ENCODE results near the gene XXYLT1.
A peak's percentile ranks its signal among the peaks of the same experiment; 100 is the strongest.
"Not testable (repeated sequence)": the region's sequence is repeated elsewhere in the genome, so short reads cannot be mapped to it uniquely, and the experiment has no call there.

The XXYLT1 gene

GRCh38 chr3:195037586-195037985, 233.4 kb downstream of the XXYLT1 start:
- POLR2A ChIA-PET: not testable (repeated sequence)

GRCh38 chr3:195036974-195037373, 234.0 kb downstream of the XXYLT1 start:
- DNase-seq: no peak
- 87% methylated on average over 4 of the region's 5 CpGs for WGBS (ENCODE audit: insufficient coverage)
- no peaks in the 10 kb centered on the region for H3K36me3 ChIP-seq (ENCODE audit: control insufficient read depth in 4 of 4, insufficient read depth in 4 of 4, low read length in 3 of 4)
- H3K4me3 ChIP-seq (ENCODE audit: control insufficient read depth in 1 of 7, extremely low read depth in 1 of 7, insufficient read depth in 4 of 7, low read depth in 2 of 7, low read length in 6 of 7): no peak overlapping the region
- ChIA-PET CTCF (no interaction called here), POLR2A (no interaction called here)
- no peak overlapping the region for H3K27ac ChIP-seq (ENCODE audit: insufficient read depth in 1 of 2, low read depth in 1 of 2, low read length in 2 of 2, poor library complexity in 1 of 2, severe bottlenecking in 2 of 2)
- no peaks in the 10 kb centered on the region for H3K27me3 ChIP-seq (replicated peaks in 2 of 5; ENCODE audit: control insufficient read depth in 4 of 5, insufficient read depth in 5 of 5, low read length in 4 of 5)
- peaks cover 0 to 3% (median 0%) of the 10 kb centered on the region in 4 experiments for H3K4me1 ChIP-seq (ENCODE audit: control extremely low read depth in 1 of 4, control insufficient read depth in 4 of 4, insufficient read depth in 4 of 4, low read length in 3 of 4)
- H3K9me3 ChIP-seq (ENCODE audit: control extremely low read depth in 1 of 5, control insufficient read depth in 4 of 5, insufficient read depth in 2 of 5, low read depth in 1 of 5, low read length in 4 of 5): no peaks in the 10 kb centered on the region

More at GRCh38 chr3:195037586-195037985, 233.4 kb downstream of the XXYLT1 start:
- H3K4me3 ChIP-seq (ENCODE audit: control insufficient read depth in 1 of 7, extremely low read depth in 1 of 7, insufficient read depth in 4 of 7, low read depth in 2 of 7, low read length in 6 of 7); H3K27me3 ChIP-seq (replicated peaks in 2 of 5; ENCODE audit: control insufficient read depth in 4 of 5, insufficient read depth in 5 of 5, low read length in 4 of 5); CTCF ChIA-PET; H3K9me3 ChIP-seq (ENCODE audit: control extremely low read depth in 1 of 5, control insufficient read depth in 4 of 5, insufficient read depth in 2 of 5, low read depth in 1 of 5, low read length in 4 of 5); H3K36me3 ChIP-seq (ENCODE audit: control insufficient read depth in 4 of 4, insufficient read depth in 4 of 4, low read length in 3 of 4); H3K4me1 ChIP-seq (ENCODE audit: control extremely low read depth in 1 of 4, control insufficient read depth in 4 of 4, insufficient read depth in 4 of 4, low read length in 3 of 4); DNase-seq; H3K27ac ChIP-seq (ENCODE audit: insufficient read depth in 1 of 2, low read depth in 1 of 2, low read length in 2 of 2, poor library complexity in 1 of 2, severe bottlenecking in 2 of 2): not testable (repeated sequence)
- no CpG with 5 or more reads among the region's 3 CpGs for WGBS (ENCODE audit: insufficient coverage)

GRCh38 chr3:195036574-195036973, 234.4 kb downstream of the XXYLT1 start:
- ChIA-PET POLR2A (no interaction called here), CTCF (no interaction called here)
- no peak for DNase-seq
- no peak overlapping the region for H3K27ac ChIP-seq (ENCODE audit: insufficient read depth in 1 of 2, low read depth in 1 of 2, low read length in 2 of 2, poor library complexity in 1 of 2, severe bottlenecking in 2 of 2)
- peaks cover 0 to 3% (median 0%) of the 10 kb centered on the region in 4 experiments for H3K4me1 ChIP-seq (ENCODE audit: control extremely low read depth in 1 of 4, control insufficient read depth in 4 of 4, insufficient read depth in 4 of 4, low read length in 3 of 4)
- no peaks in the 10 kb centered on the region for H3K27me3 ChIP-seq (replicated peaks in 2 of 5; ENCODE audit: control insufficient read depth in 4 of 5, insufficient read depth in 5 of 5, low read length in 4 of 5)
- H3K4me3 ChIP-seq (ENCODE audit: control insufficient read depth in 1 of 7, extremely low read depth in 1 of 7, insufficient read depth in 4 of 7, low read depth in 2 of 7, low read length in 6 of 7): no peak overlapping the region
- no peaks in the 10 kb centered on the region for H3K36me3 ChIP-seq (ENCODE audit: control insufficient read depth in 4 of 4, insufficient read depth in 4 of 4, low read length in 3 of 4)
- 96% methylated on average over 6 of the region's 6 CpGs for WGBS (ENCODE audit: insufficient coverage)
- no peaks in the 10 kb centered on the region for H3K9me3 ChIP-seq (ENCODE audit: control extremely low read depth in 1 of 5, control insufficient read depth in 4 of 5, insufficient read depth in 2 of 5, low read depth in 1 of 5, low read length in 4 of 5)

- H3K36me3 ChIP-seq (ENCODE audit: control insufficient read depth in 4 of 4, insufficient read depth in 4 of 4, low read length in 3 of 4): no peaks in the 10 kb centered on the region
- H3K27me3 ChIP-seq (replicated peaks in 2 of 5; ENCODE audit: control insufficient read depth in 4 of 5, insufficient read depth in 5 of 5, low read length in 4 of 5): no peaks in the 10 kb centered on the region
- H3K27ac ChIP-seq (ENCODE audit: insufficient read depth in 1 of 2, low read depth in 1 of 2, low read length in 2 of 2, poor library complexity in 1 of 2, severe bottlenecking in 2 of 2): no peak overlapping the region
- H3K4me1 ChIP-seq (ENCODE audit: control extremely low read depth in 1 of 4, control insufficient read depth in 4 of 4, insufficient read depth in 4 of 4, low read length in 3 of 4): peaks cover 0 to 3% (median 2%) of the 10 kb centered on the region in 4 experiments
- no peaks in the 10 kb centered on the region for H3K9me3 ChIP-seq (ENCODE audit: control extremely low read depth in 1 of 5, control insufficient read depth in 4 of 5, insufficient read depth in 2 of 5, low read depth in 1 of 5, low read length in 4 of 5)
- POLR2A ChIA-PET: no interaction called here
- DNase-seq: no peak
- 92% methylated on average over 15 of the region's 17 CpGs for WGBS (ENCODE audit: insufficient coverage)
- CTCF ChIA-PET: no interaction called here
- no peak overlapping the region for H3K4me3 ChIP-seq (ENCODE audit: control insufficient read depth in 1 of 7, extremely low read depth in 1 of 7, insufficient read depth in 4 of 7, low read depth in 2 of 7, low read length in 6 of 7)
Observed at GRCh38 chr3:195036203-195036505, 234.8 kb downstream of the XXYLT1 start.

GRCh38 chr3:195035345-195036202, 235.4 kb downstream of the XXYLT1 start:
- CTCF ChIA-PET: interaction anchor here (1.0 to 1.2 kb wide), 2 partner anchors 10 to 33 kb away, joined by 4 read pairs; no protein-coding TSS in a partner anchor
- peak in 1 of 3 donors; percentile 24 for DNase-seq
- no peak overlapping the region for H3K4me3 ChIP-seq (ENCODE audit: control insufficient read depth in 1 of 7, extremely low read depth in 1 of 7, insufficient read depth in 4 of 7, low read depth in 2 of 7, low read length in 6 of 7)
- 88% methylated on average over 35 of the region's 42 CpGs for WGBS (ENCODE audit: insufficient coverage)
- H3K9me3 ChIP-seq (ENCODE audit: control extremely low read depth in 1 of 5, control insufficient read depth in 4 of 5, insufficient read depth in 2 of 5, low read depth in 1 of 5, low read length in 4 of 5): no peaks in the 10 kb centered on the region
- peaks cover 0 to 8% (median 2%) of the 10 kb centered on the region in 4 experiments for H3K4me1 ChIP-seq (ENCODE audit: control extremely low read depth in 1 of 4, control insufficient read depth in 4 of 4, insufficient read depth in 4 of 4, low read length in 3 of 4)
- no peaks in the 10 kb centered on the region for H3K27me3 ChIP-seq (replicated peaks in 2 of 5; ENCODE audit: control insufficient read depth in 4 of 5, insufficient read depth in 5 of 5, low read length in 4 of 5)
- POLR2A ChIA-PET: no interaction called here
- no peaks in the 10 kb centered on the region for H3K36me3 ChIP-seq (ENCODE audit: control insufficient read depth in 4 of 4, insufficient read depth in 4 of 4, low read length in 3 of 4)
- no peak overlapping the region for H3K27ac ChIP-seq (ENCODE audit: insufficient read depth in 1 of 2, low read depth in 1 of 2, low read length in 2 of 2, poor library complexity in 1 of 2, severe bottlenecking in 2 of 2)

GRCh38 chr3:195034541-195034940, 236.4 kb downstream of the XXYLT1 start:
- H3K9me3 ChIP-seq (ENCODE audit: control extremely low read depth in 1 of 5, control insufficient read depth in 4 of 5, insufficient read depth in 2 of 5, low read depth in 1 of 5, low read length in 4 of 5): no peaks in the 10 kb centered on the region
- no peaks in the 10 kb centered on the region for H3K27me3 ChIP-seq (replicated peaks in 2 of 5; ENCODE audit: control insufficient read depth in 4 of 5, insufficient read depth in 5 of 5, low read length in 4 of 5)
- POLR2A ChIA-PET: no interaction called here
- CTCF ChIA-PET: interaction anchor here (0.7 to 1.2 kb wide), 3 partner anchors 11 to 32 kb away, joined by 3 to 4 read pairs (median 4); no protein-coding TSS in a partner anchor
- H3K27ac ChIP-seq (ENCODE audit: insufficient read depth in 1 of 2, low read depth in 1 of 2, low read length in 2 of 2, poor library complexity in 1 of 2, severe bottlenecking in 2 of 2): no peak overlapping the region
- H3K4me1 ChIP-seq (ENCODE audit: control extremely low read depth in 1 of 4, control insufficient read depth in 4 of 4, insufficient read depth in 4 of 4, low read length in 3 of 4): peaks cover 0 to 11% (median 2%) of the 10 kb centered on the region in 4 experiments
- 98% methylated on average over 11 of the region's 11 CpGs for WGBS (ENCODE audit: insufficient coverage)
- no peak for DNase-seq
- no peaks in the 10 kb centered on the region for H3K36me3 ChIP-seq (ENCODE audit: control insufficient read depth in 4 of 4, insufficient read depth in 4 of 4, low read length in 3 of 4)
- no peak overlapping the region for H3K4me3 ChIP-seq (ENCODE audit: control insufficient read depth in 1 of 7, extremely low read depth in 1 of 7, insufficient read depth in 4 of 7, low read depth in 2 of 7, low read length in 6 of 7)

GRCh38 chr3:195034101-195034500, 236.9 kb downstream of the XXYLT1 start:
- ChIA-PET CTCF (interaction anchor here (0.7 to 1.0 kb wide), 2 partner anchors 27 to 31 kb away, joined by 3 to 4 read pairs; no protein-coding TSS in a partner anchor), POLR2A (no interaction called here)
- no peak overlapping the region for H3K4me3 ChIP-seq (ENCODE audit: control insufficient read depth in 1 of 7, extremely low read depth in 1 of 7, insufficient read depth in 4 of 7, low read depth in 2 of 7, low read length in 6 of 7)
- no peak overlapping the region for H3K27ac ChIP-seq (ENCODE audit: insufficient read depth in 1 of 2, low read depth in 1 of 2, low read length in 2 of 2, poor library complexity in 1 of 2, severe bottlenecking in 2 of 2)
- no peaks in the 10 kb centered on the region for H3K27me3 ChIP-seq (replicated peaks in 2 of 5; ENCODE audit: control insufficient read depth in 4 of 5, insufficient read depth in 5 of 5, low read length in 4 of 5)
- DNase-seq: no peak
- 72% methylated on average over 8 of the region's 9 CpGs for WGBS (ENCODE audit: insufficient coverage)
- no peaks in the 10 kb centered on the region for H3K9me3 ChIP-seq (ENCODE audit: control extremely low read depth in 1 of 5, control insufficient read depth in 4 of 5, insufficient read depth in 2 of 5, low read depth in 1 of 5, low read length in 4 of 5)
- H3K4me1 ChIP-seq (ENCODE audit: control extremely low read depth in 1 of 4, control insufficient read depth in 4 of 4, insufficient read depth in 4 of 4, low read length in 3 of 4): peaks cover 0 to 11% (median 2%) of the 10 kb centered on the region in 4 experiments
- H3K36me3 ChIP-seq (ENCODE audit: control insufficient read depth in 4 of 4, insufficient read depth in 4 of 4, low read length in 3 of 4): no peaks in the 10 kb centered on the region
